Measurements from ENCODE around the gene SMG6. TPM values are rescaled to one million over a fixed set of nuclear protein-coding genes. Genes with fewer than 3 reads are reported as not detected.

The SMG6 gene
- polyA plus RNA-seq, 4 donors = 15.9 to 17.1 (median 16.4) TPM

DNA sequence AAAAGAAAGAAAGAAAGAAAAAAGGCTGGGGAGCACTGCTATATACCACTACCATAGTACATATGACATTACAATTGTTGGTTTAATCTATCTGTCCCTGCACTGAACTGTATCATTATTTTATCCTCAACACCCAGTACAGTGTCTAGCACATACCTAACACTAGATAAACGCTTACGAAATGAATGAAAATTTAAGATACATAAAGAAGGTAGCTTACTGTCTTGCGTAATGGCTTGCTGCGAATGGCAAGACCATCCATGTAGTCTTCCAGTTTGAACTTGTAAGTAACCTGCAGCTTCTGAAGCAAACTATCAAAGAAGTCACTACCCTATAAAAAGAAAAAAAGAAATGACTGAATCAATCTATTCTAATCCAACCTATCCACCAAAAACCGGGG, 6.6 kb downstream of the SMG6 start:
- H3K9me3 ChIP-seq (ENCODE audit: control insufficient read depth in 2 of 2, insufficient read depth in 1 of 2, low read depth in 1 of 2, low read length in 1 of 2) = no peaks in the 10 kb centered on the region
- 92 to 94% (median 93%) methylated on average over 5 of the region's 5 CpGs for WGBS, 3 donors
- DNase-seq (no peak), FAIRE-seq (no peak)
- H3K36me3 ChIP-seq (ENCODE audit: control insufficient read depth in 3 of 3, insufficient read depth in 2 of 3, low read depth in 1 of 3, low read length in 3 of 3) = peaks cover 0 to 33% (median 29%) of the 10 kb centered on the region in 3 donors
- H3K27ac ChIP-seq (ENCODE audit: low read depth in 1 of 3, low read length in 2 of 3) = no peak overlapping the region
- no peaks in the 10 kb centered on the region for H3K27me3 ChIP-seq (ENCODE audit: control insufficient read depth in 3 of 3, insufficient read depth in 3 of 3, low read length in 3 of 3)
- no peak overlapping the region for H3K4me3 ChIP-seq (ENCODE audit: low read depth in 1 of 3, low read length in 3 of 3)
- H3K4me1 ChIP-seq (ENCODE audit: control insufficient read depth in 3 of 3, insufficient read depth in 2 of 3, low read depth in 1 of 3, low read length in 2 of 3) = peaks cover 0 to 2% (median 0%) of the 10 kb centered on the region in 3 donors

DNA sequence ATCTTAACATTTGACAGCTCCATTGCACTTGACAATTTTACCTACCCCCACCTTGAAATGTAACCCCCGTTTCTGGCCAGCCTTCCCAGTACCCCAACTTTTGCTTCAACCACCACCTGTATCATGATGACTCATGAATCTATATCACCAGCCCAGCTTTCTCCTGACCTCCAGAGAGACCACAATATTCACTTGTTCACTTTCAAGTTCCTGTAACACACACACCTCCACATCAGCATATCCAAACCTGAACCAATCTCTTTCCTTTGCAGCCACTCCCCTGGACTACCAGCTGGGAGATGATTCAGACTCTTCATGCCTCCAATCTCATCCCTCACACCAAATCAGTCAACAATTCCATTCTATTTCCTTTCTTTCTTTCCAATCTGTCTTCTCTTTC, 8.0 kb downstream of the SMG6 start:
- H3K9me3 ChIP-seq (ENCODE audit: control insufficient read depth in 2 of 2, insufficient read depth in 1 of 2, low read depth in 1 of 2, low read length in 1 of 2) = no peaks in the 10 kb centered on the region
- H3K27me3 ChIP-seq (ENCODE audit: control insufficient read depth in 3 of 3, insufficient read depth in 3 of 3, low read length in 3 of 3) = no peaks in the 10 kb centered on the region
- no peak overlapping the region for H3K27ac ChIP-seq (ENCODE audit: low read depth in 1 of 3, low read length in 2 of 3)
- 66 to 72% (median 70%) methylated on average over 1 of the region's 1 CpG for WGBS, 3 donors
- H3K4me3 ChIP-seq (ENCODE audit: low read depth in 1 of 3, low read length in 3 of 3) = no peak overlapping the region
- no peak for FAIRE-seq
- H3K4me1 ChIP-seq (ENCODE audit: control insufficient read depth in 3 of 3, insufficient read depth in 2 of 3, low read depth in 1 of 3, low read length in 2 of 3) = no peaks in the 10 kb centered on the region
- DNase-seq = no peak
- peaks cover 4 to 42% (median 32%) of the 10 kb centered on the region in 3 donors for H3K36me3 ChIP-seq (ENCODE audit: control insufficient read depth in 3 of 3, insufficient read depth in 2 of 3, low read depth in 1 of 3, low read length in 3 of 3)

GRCh38 chr17:2292100-2292499, 11.5 kb downstream of the SMG6 start:
- no peaks in the 10 kb centered on the region for H3K27me3 ChIP-seq (ENCODE audit: control insufficient read depth in 3 of 3, insufficient read depth in 3 of 3, low read length in 3 of 3)
- peaks cover 7 to 42% (median 24%) of the 10 kb centered on the region in 3 donors for H3K36me3 ChIP-seq (ENCODE audit: control insufficient read depth in 3 of 3, insufficient read depth in 2 of 3, low read depth in 1 of 3, low read length in 3 of 3)
- DNase-seq = no peak
- no peak overlapping the region for H3K27ac ChIP-seq (ENCODE audit: low read depth in 1 of 3, low read length in 2 of 3)
- no peaks in the 10 kb centered on the region for H3K9me3 ChIP-seq (ENCODE audit: control insufficient read depth in 2 of 2, insufficient read depth in 1 of 2, low read depth in 1 of 2, low read length in 1 of 2)
- FAIRE-seq = no peak
- 88 to 89% (median 89%) methylated on average over 2 of the region's 2 CpGs for WGBS, 3 donors
- no peak overlapping the region for H3K4me3 ChIP-seq (ENCODE audit: low read depth in 1 of 3, low read length in 3 of 3)
- H3K4me1 ChIP-seq (ENCODE audit: control insufficient read depth in 3 of 3, insufficient read depth in 2 of 3, low read depth in 1 of 3, low read length in 2 of 3) = no peaks in the 10 kb centered on the region

GRCh38 chr17:2289878-2290478, 13.6 kb downstream of the SMG6 start:
- Histone ChIP-seq H3K27ac (ENCODE audit: low read depth in 1 of 3, low read length in 2 of 3) (no peak overlapping the region), H3K4me1 (ENCODE audit: control insufficient read depth in 3 of 3, insufficient read depth in 2 of 3, low read depth in 1 of 3, low read length in 2 of 3) (no peaks in the 10 kb centered on the region), H3K4me3 (ENCODE audit: low read depth in 1 of 3, low read length in 3 of 3) (no peak overlapping the region), H3K9me3 (ENCODE audit: control insufficient read depth in 2 of 2, insufficient read depth in 1 of 2, low read depth in 1 of 2, low read length in 1 of 2) (no peaks in the 10 kb centered on the region), H3K36me3 (ENCODE audit: control insufficient read depth in 3 of 3, insufficient read depth in 2 of 3, low read depth in 1 of 3, low read length in 3 of 3) (peaks cover 7 to 41% (median 19%) of the 10 kb centered on the region in 3 donors), H3K27me3 (ENCODE audit: control insufficient read depth in 3 of 3, insufficient read depth in 3 of 3, low read length in 3 of 3) (no peaks in the 10 kb centered on the region)
- 94 to 95% (median 95%) methylated on average over 5 of the region's 5 CpGs for WGBS, 3 donors
- FAIRE-seq (no peak), DNase-seq (no peak)

GRCh38 chr17:2283302-2283701, 20.3 kb downstream of the SMG6 start:
- Histone ChIP-seq H3K36me3 (ENCODE audit: control insufficient read depth in 3 of 3, insufficient read depth in 2 of 3, low read depth in 1 of 3, low read length in 3 of 3) (peaks cover 9 to 52% (median 19%) of the 10 kb centered on the region in 3 donors), H3K4me1 (ENCODE audit: control insufficient read depth in 3 of 3, insufficient read depth in 2 of 3, low read depth in 1 of 3, low read length in 2 of 3) (no peaks in the 10 kb centered on the region), H3K27ac (ENCODE audit: low read depth in 1 of 3, low read length in 2 of 3) (no peak overlapping the region), H3K9me3 (ENCODE audit: control insufficient read depth in 2 of 2, insufficient read depth in 1 of 2, low read depth in 1 of 2, low read length in 1 of 2) (no peaks in the 10 kb centered on the region), H3K27me3 (ENCODE audit: control insufficient read depth in 3 of 3, insufficient read depth in 3 of 3, low read length in 3 of 3) (no peaks in the 10 kb centered on the region), H3K4me3 (ENCODE audit: low read depth in 1 of 3, low read length in 3 of 3) (no peak overlapping the region)
- no peak for FAIRE-seq
- DNase-seq = no peak
- 80 to 87% (median 85%) methylated on average over 7 of the region's 7 CpGs for WGBS, 3 donors

DNA sequence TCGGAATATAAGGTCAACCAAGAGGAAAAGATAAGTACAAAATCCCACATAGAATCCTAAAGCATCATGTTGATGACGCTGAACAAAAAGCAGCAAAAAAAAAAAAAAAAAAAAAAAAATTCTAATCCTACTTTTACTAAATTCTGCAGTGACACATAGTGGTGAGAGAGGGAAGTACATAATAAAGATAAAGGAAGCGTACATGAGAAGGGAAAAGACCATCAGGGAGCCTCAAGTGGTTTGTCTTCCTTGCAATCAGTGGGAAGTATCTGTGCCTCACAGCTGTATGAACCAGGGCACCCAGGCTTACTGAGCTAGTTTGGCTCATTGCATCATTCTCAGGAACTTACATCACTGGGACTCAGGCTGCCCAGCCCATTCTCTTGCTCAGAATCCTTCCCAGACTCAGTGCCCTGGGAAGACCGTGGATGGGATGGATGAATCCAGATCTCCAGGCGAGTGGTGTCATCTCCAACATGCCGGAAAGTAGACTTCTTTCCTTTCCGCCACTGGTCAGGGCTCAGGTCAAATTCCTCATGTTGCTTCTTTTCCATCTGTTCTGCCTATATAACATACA, 21.2 kb downstream of the SMG6 start:
- no peak overlapping the region for H3K27ac ChIP-seq (ENCODE audit: low read depth in 1 of 3, low read length in 2 of 3)
- peak; percentile 57 to 65 for DNase-seq
- FAIRE-seq = peak; percentile 33
- H3K4me3 ChIP-seq (ENCODE audit: low read depth in 1 of 3, low read length in 3 of 3) = no peak overlapping the region
- peaks cover 9 to 51% (median 19%) of the 10 kb centered on the region in 3 donors for H3K36me3 ChIP-seq (ENCODE audit: control insufficient read depth in 3 of 3, insufficient read depth in 2 of 3, low read depth in 1 of 3, low read length in 3 of 3)
- H3K9me3 ChIP-seq (ENCODE audit: control insufficient read depth in 2 of 2, insufficient read depth in 1 of 2, low read depth in 1 of 2, low read length in 1 of 2) = no peaks in the 10 kb centered on the region
- 57 to 65% (median 62%) methylated on average over 7 of the region's 7 CpGs for whole genome bisulfite sequencing, 3 donors
- H3K4me1 ChIP-seq (ENCODE audit: control insufficient read depth in 3 of 3, insufficient read depth in 2 of 3, low read depth in 1 of 3, low read length in 2 of 3) = no peaks in the 10 kb centered on the region
- no peaks in the 10 kb centered on the region for H3K27me3 ChIP-seq (ENCODE audit: control insufficient read depth in 3 of 3, insufficient read depth in 3 of 3, low read length in 3 of 3)

DNA sequence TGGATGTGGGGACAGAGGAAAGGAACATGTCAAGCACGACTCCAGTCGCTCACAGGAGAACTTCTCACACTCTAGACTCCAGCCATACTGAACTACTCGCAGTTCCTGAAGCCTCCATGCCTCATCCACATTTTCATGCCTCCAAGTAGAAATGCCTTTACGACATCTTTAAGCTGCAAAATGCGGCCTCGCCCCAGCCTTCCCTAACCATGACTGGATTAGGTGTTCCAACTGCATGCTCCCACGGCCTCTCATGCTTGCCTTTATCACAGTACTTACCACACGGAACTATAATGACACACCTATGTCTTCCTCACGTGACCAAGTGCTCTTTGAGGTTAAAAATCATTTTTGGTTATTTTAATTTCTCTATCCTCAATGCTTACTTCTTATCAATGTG, 23.9 kb downstream of the SMG6 start:
- FAIRE-seq (no peak), DNase-seq (no peak)
- 91 to 94% (median 92%) methylated on average over 9 of the region's 9 CpGs for WGBS, 3 donors
- no peaks in the 10 kb centered on the region for H3K27me3 ChIP-seq (ENCODE audit: control insufficient read depth in 3 of 3, insufficient read depth in 3 of 3, low read length in 3 of 3)
- H3K4me3 ChIP-seq (ENCODE audit: low read depth in 1 of 3, low read length in 3 of 3) = no peak overlapping the region
- H3K9me3 ChIP-seq (ENCODE audit: control insufficient read depth in 2 of 2, insufficient read depth in 1 of 2, low read depth in 1 of 2, low read length in 1 of 2) = no peaks in the 10 kb centered on the region
- no peak overlapping the region for H3K27ac ChIP-seq (ENCODE audit: low read depth in 1 of 3, low read length in 2 of 3)
- peaks cover 9 to 60% (median 16%) of the 10 kb centered on the region in 3 donors for H3K36me3 ChIP-seq (ENCODE audit: control insufficient read depth in 3 of 3, insufficient read depth in 2 of 3, low read depth in 1 of 3, low read length in 3 of 3)
- H3K4me1 ChIP-seq (ENCODE audit: control insufficient read depth in 3 of 3, insufficient read depth in 2 of 3, low read depth in 1 of 3, low read length in 2 of 3) = no peaks in the 10 kb centered on the region

DNA sequence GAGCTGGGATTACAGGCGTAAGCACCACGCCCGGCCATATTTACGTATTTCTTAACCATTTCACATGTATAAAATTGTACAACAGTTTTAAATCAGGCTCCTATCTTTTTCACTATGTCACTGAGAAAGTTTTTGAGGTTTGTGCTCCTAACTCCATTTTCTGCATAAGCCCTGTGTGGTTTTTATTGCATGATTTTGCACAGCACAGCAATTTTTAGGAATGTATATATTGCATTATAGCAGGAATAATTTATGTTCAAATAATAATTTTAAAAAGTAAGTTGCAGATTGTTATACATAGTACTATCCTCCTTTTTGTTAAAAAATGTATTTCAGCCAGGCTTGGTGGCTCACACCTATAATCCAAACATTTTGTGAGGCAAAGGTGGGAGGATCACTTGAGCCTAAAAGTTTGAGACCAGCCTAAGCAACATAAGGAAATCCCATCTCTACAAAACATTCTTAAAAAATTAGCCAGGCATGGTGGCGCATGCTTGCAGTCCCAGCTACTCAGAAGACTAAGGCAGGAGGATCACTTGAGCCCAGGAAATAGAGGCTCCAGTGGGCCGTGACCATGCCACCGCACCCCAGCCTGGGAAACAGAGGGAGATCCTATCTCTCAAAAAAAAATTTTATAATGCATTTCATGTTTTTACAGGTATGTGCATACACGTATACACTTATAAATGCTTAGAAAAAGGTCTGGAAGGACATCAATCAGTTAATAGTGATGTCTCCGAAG, 26.0 kb downstream of the SMG6 start:
- H3K36me3 ChIP-seq (ENCODE audit: control insufficient read depth in 3 of 3, insufficient read depth in 2 of 3, low read depth in 1 of 3, low read length in 3 of 3) = peaks cover 9 to 59% (median 17%) of the 10 kb centered on the region in 3 donors
- no peak for FAIRE-seq

More for the DNA sequence above, 26.0 kb downstream of the SMG6 start:
- Histone ChIP-seq H3K27ac (ENCODE audit: low read depth in 1 of 3, low read length in 2 of 3) (no peak overlapping the region), H3K4me1 (ENCODE audit: control insufficient read depth in 3 of 3, insufficient read depth in 2 of 3, low read depth in 1 of 3, low read length in 2 of 3) (no peaks in the 10 kb centered on the region), H3K27me3 (ENCODE audit: control insufficient read depth in 3 of 3, insufficient read depth in 3 of 3, low read length in 3 of 3) (no peaks in the 10 kb centered on the region), H3K9me3 (ENCODE audit: control insufficient read depth in 2 of 2, insufficient read depth in 1 of 2, low read depth in 1 of 2, low read length in 1 of 2) (no peaks in the 10 kb centered on the region), H3K4me3 (ENCODE audit: low read depth in 1 of 3, low read length in 3 of 3) (no peak overlapping the region)
- 96 to 97% (median 96%) methylated on average over 9 of the region's 9 CpGs for WGBS, 3 donors
- DNase-seq = no peak
